ENCODE results near the gene MNDA.
A peak's percentile ranks its signal among the peaks of the same experiment; 100 is the strongest.

The MNDA gene

GRCh38 chr1:158830904-158831507 lies at the start of gene MNDA:
MNDA (plus strand) TSS chr1:158831351; CDS start chr1:158842154, 10,803 bp downstream.
- H3K4me1 ChIP-seq (ENCODE audit: control insufficient read depth, insufficient read depth, low read length) = no peaks in the 10 kb centered on the region
- H3K36me3 ChIP-seq (ENCODE audit: control insufficient read depth, insufficient read depth, low read length) = no peaks in the 10 kb centered on the region
- peak within 1 kb of the TSS; percentile 45 for H3K27ac ChIP-seq (ENCODE audit: low read depth, low read length)
- no peaks in the 10 kb centered on the region for H3K27me3 ChIP-seq (ENCODE audit: control insufficient read depth, insufficient read depth, low read length)
- H3K9ac ChIP-seq (ENCODE audit: low read length) = no peak within 1 kb of the TSS
- no peak within 1 kb of the TSS for H3K4me3 ChIP-seq (ENCODE audit: low read length)

- Histone ChIP-seq H3K27ac (ENCODE audit: low read depth, low read length) (no peak overlapping the region), H3K4me1 (ENCODE audit: control insufficient read depth, insufficient read depth, low read length) (no peaks in the 10 kb centered on the region), H3K27me3 (ENCODE audit: control insufficient read depth, insufficient read depth, low read length) (no peaks in the 10 kb centered on the region), H3K9ac (ENCODE audit: low read length) (no peak overlapping the region), H3K36me3 (ENCODE audit: control insufficient read depth, insufficient read depth, low read length) (no peaks in the 10 kb centered on the region), H3K4me3 (ENCODE audit: low read length) (no peak overlapping the region)
These were observed 37.5 kb upstream of the MNDA start for GRCh38 chr1:158793604-158794003.

GRCh38 chr1:158794247-158794646 lies 36.9 kb upstream of the MNDA start:
- H3K9ac ChIP-seq (ENCODE audit: low read length) = no peak overlapping the region
- H3K27me3 ChIP-seq (ENCODE audit: control insufficient read depth, insufficient read depth, low read length) = no peaks in the 10 kb centered on the region
- no peaks in the 10 kb centered on the region for H3K36me3 ChIP-seq (ENCODE audit: control insufficient read depth, insufficient read depth, low read length)
- H3K27ac ChIP-seq (ENCODE audit: low read depth, low read length) = no peak overlapping the region
- H3K4me3 ChIP-seq (ENCODE audit: low read length) = no peak overlapping the region
- no peaks in the 10 kb centered on the region for H3K4me1 ChIP-seq (ENCODE audit: control insufficient read depth, insufficient read depth, low read length)

- H3K27ac ChIP-seq (ENCODE audit: low read depth, low read length) = no peak overlapping the region
- no peaks in the 10 kb centered on the region for H3K27me3 ChIP-seq (ENCODE audit: control insufficient read depth, insufficient read depth, low read length)
- no peaks in the 10 kb centered on the region for H3K36me3 ChIP-seq (ENCODE audit: control insufficient read depth, insufficient read depth, low read length)
- no peak overlapping the region for H3K9ac ChIP-seq (ENCODE audit: low read length)
- no peak overlapping the region for H3K4me3 ChIP-seq (ENCODE audit: low read length)
- no peaks in the 10 kb centered on the region for H3K4me1 ChIP-seq (ENCODE audit: control insufficient read depth, insufficient read depth, low read length)
These were observed 32.6 kb upstream of the MNDA start for GRCh38 chr1:158798531-158798930.

- H3K4me3 ChIP-seq (ENCODE audit: low read length) = no peak overlapping the region
- H3K27ac ChIP-seq (ENCODE audit: low read depth, low read length) = no peak overlapping the region
These were observed 31.5 kb upstream of the MNDA start for GRCh38 chr1:158799689-158800088.

GRCh38 chr1:158800526-158800925 lies 30.6 kb upstream of the MNDA start:
- no peak overlapping the region for H3K4me3 ChIP-seq (ENCODE audit: low read length)
- H3K4me1 ChIP-seq (ENCODE audit: control insufficient read depth, insufficient read depth, low read length) = no peaks in the 10 kb centered on the region
- no peaks in the 10 kb centered on the region for H3K27me3 ChIP-seq (ENCODE audit: control insufficient read depth, insufficient read depth, low read length)
- no peaks in the 10 kb centered on the region for H3K36me3 ChIP-seq (ENCODE audit: control insufficient read depth, insufficient read depth, low read length)
- no peak overlapping the region for H3K9ac ChIP-seq (ENCODE audit: low read length)
- no peak overlapping the region for H3K27ac ChIP-seq (ENCODE audit: low read depth, low read length)

More at GRCh38 chr1:158799689-158800088, 31.5 kb upstream of the MNDA start:
- Histone ChIP-seq H3K36me3 (ENCODE audit: control insufficient read depth, insufficient read depth, low read length) (no peaks in the 10 kb centered on the region), H3K9ac (ENCODE audit: low read length) (no peak overlapping the region), H3K27me3 (ENCODE audit: control insufficient read depth, insufficient read depth, low read length) (no peaks in the 10 kb centered on the region), H3K4me1 (ENCODE audit: control insufficient read depth, insufficient read depth, low read length) (no peaks in the 10 kb centered on the region)

- Histone ChIP-seq H3K4me3 (ENCODE audit: low read length) (no peak overlapping the region), H3K9ac (ENCODE audit: low read length) (no peak overlapping the region), H3K4me1 (ENCODE audit: control insufficient read depth, insufficient read depth, low read length) (no peaks in the 10 kb centered on the region), H3K36me3 (ENCODE audit: control insufficient read depth, insufficient read depth, low read length) (no peaks in the 10 kb centered on the region), H3K27ac (ENCODE audit: low read depth, low read length) (no peak overlapping the region), H3K27me3 (ENCODE audit: control insufficient read depth, insufficient read depth, low read length) (no peaks in the 10 kb centered on the region)
These were observed 29.8 kb upstream of the MNDA start for GRCh38 chr1:158801396-158801795.

GRCh38 chr1:158803678-158804077 lies 27.5 kb upstream of the MNDA start:
- H3K27me3 ChIP-seq (ENCODE audit: control insufficient read depth, insufficient read depth, low read length) = no peaks in the 10 kb centered on the region
- no peak overlapping the region for H3K4me3 ChIP-seq (ENCODE audit: low read length)
- H3K36me3 ChIP-seq (ENCODE audit: control insufficient read depth, insufficient read depth, low read length) = no peaks in the 10 kb centered on the region
- H3K27ac ChIP-seq (ENCODE audit: low read depth, low read length) = no peak overlapping the region
- no peak overlapping the region for H3K9ac ChIP-seq (ENCODE audit: low read length)
- no peaks in the 10 kb centered on the region for H3K4me1 ChIP-seq (ENCODE audit: control insufficient read depth, insufficient read depth, low read length)

GRCh38 chr1:158806916-158807536 lies 24.1 kb upstream of the MNDA start:
- Histone ChIP-seq H3K27me3 (ENCODE audit: control insufficient read depth, insufficient read depth, low read length) (no peaks in the 10 kb centered on the region), H3K4me3 (ENCODE audit: low read length) (no peak overlapping the region), H3K27ac (ENCODE audit: low read depth, low read length) (no peak overlapping the region), H3K4me1 (ENCODE audit: control insufficient read depth, insufficient read depth, low read length) (no peaks in the 10 kb centered on the region), H3K36me3 (ENCODE audit: control insufficient read depth, insufficient read depth, low read length) (no peaks in the 10 kb centered on the region), H3K9ac (ENCODE audit: low read length) (no peak overlapping the region)

GRCh38 chr1:158809256-158809655 lies 21.9 kb upstream of the MNDA start:
- Histone ChIP-seq H3K36me3 (ENCODE audit: control insufficient read depth, insufficient read depth, low read length) (no peaks in the 10 kb centered on the region), H3K27me3 (ENCODE audit: control insufficient read depth, insufficient read depth, low read length) (no peaks in the 10 kb centered on the region), H3K9ac (ENCODE audit: low read length) (no peak overlapping the region), H3K4me3 (ENCODE audit: low read length) (no peak overlapping the region), H3K4me1 (ENCODE audit: control insufficient read depth, insufficient read depth, low read length) (no peaks in the 10 kb centered on the region), H3K27ac (ENCODE audit: low read depth, low read length) (no peak overlapping the region)

- no peaks in the 10 kb centered on the region for H3K4me1 ChIP-seq (ENCODE audit: control insufficient read depth, insufficient read depth, low read length)
- no peaks in the 10 kb centered on the region for H3K27me3 ChIP-seq (ENCODE audit: control insufficient read depth, insufficient read depth, low read length)
- no peak overlapping the region for H3K9ac ChIP-seq (ENCODE audit: low read length)
- no peak overlapping the region for H3K4me3 ChIP-seq (ENCODE audit: low read length)
- no peaks in the 10 kb centered on the region for H3K36me3 ChIP-seq (ENCODE audit: control insufficient read depth, insufficient read depth, low read length)
- no peak overlapping the region for H3K27ac ChIP-seq (ENCODE audit: low read depth, low read length)
These were observed 21.3 kb upstream of the MNDA start for GRCh38 chr1:158809862-158810261.

GRCh38 chr1:158810311-158810710 lies 20.8 kb upstream of the MNDA start:
- Histone ChIP-seq H3K9ac (ENCODE audit: low read length) (no peak overlapping the region), H3K36me3 (ENCODE audit: control insufficient read depth, insufficient read depth, low read length) (no peaks in the 10 kb centered on the region), H3K4me3 (ENCODE audit: low read length) (no peak overlapping the region), H3K27me3 (ENCODE audit: control insufficient read depth, insufficient read depth, low read length) (no peaks in the 10 kb centered on the region), H3K27ac (ENCODE audit: low read depth, low read length) (no peak overlapping the region), H3K4me1 (ENCODE audit: control insufficient read depth, insufficient read depth, low read length) (no peaks in the 10 kb centered on the region)

GRCh38 chr1:158812336-158812735 lies 18.8 kb upstream of the MNDA start:
- Histone ChIP-seq H3K27me3 (ENCODE audit: control insufficient read depth, insufficient read depth, low read length) (no peaks in the 10 kb centered on the region), H3K9ac (ENCODE audit: low read length) (no peak overlapping the region), H3K27ac (ENCODE audit: low read depth, low read length) (no peak overlapping the region), H3K4me3 (ENCODE audit: low read length) (no peak overlapping the region), H3K4me1 (ENCODE audit: control insufficient read depth, insufficient read depth, low read length) (no peaks in the 10 kb centered on the region), H3K36me3 (ENCODE audit: control insufficient read depth, insufficient read depth, low read length) (no peaks in the 10 kb centered on the region)
